Endothelial cell of umbilical vein (primary cell): ENCODE measurements around the gene VIPR1. TPM values are rescaled to one million over a fixed set of nuclear protein-coding genes. Genes with fewer than 3 reads are reported as not detected.

Experiments used
- BruUV-seq: library from RNA; stranded (reverse); fragments of 400-500 nt; replicated peaks from 2 replicates; lab custom pipeline; 2021; lab: Mats Ljungman, UMichigan
- CTCF ChIA-PET: fragments of 300-600, 350-600 bp; sonication (Branson Sonifier 250); formaldehyde crosslinking; loops from one replicate; lab custom pipeline; 2021; ENCODE audit warnings: antibody characterized with exemption, inconsistent platforms; lab: Charles Lee
- POLR2A ChIA-PET: fragments of 300-600, 350-600 bp; sonication (Branson Sonifier 250); formaldehyde crosslinking; loops from one replicate; lab custom pipeline; 2021; ENCODE audit warnings: antibody characterized with exemption, inconsistent platforms; lab: Charles Lee
- DNase-seq: peaks from one replicate; pipeline ENCODE4 v3.0.0-alpha.2; 2011; ENCODE audit warnings: low read depth, low spot score
- FAIRE-seq: peaks from 2 replicates; lab custom pipeline; 2011; peaks lifted over from hg19 to GRCh38; lab: Jason Lieb, UNC
- H2AFZ ChIP-seq: 2 replicates; pipeline ENCODE4 v1.6.0; 2012; ENCODE audit warnings: low read depth, low read length, control low read depth, inconsistent platforms
- H3K27ac ChIP-seq: 2 replicates; pipeline ENCODE4 v1.5.1; 2011; ENCODE audit warnings: low read depth, mild to moderate bottlenecking, control low read depth, low read length, moderate library complexity; ENCODE audit not compliant: insufficient read depth
- H3K27me3 ChIP-seq, 2 experiments: 2 replicates each; pipeline versions ENCODE4 v1.6.0 to v1.6.1; 2011; ENCODE audit warnings: low read length in 2 of 2, mixed read lengths in 1 of 2; ENCODE audit not compliant: control insufficient read depth in 2 of 2, insufficient read depth in 2 of 2
- H3K36me3 ChIP-seq, 2 experiments: 2 replicates in 1 of 2; 3 replicates in 1 of 2; pipeline ENCODE4 v1.5.1; 2011; ENCODE audit warnings: low read length in 2 of 2, mild to moderate bottlenecking in 1 of 2, moderate library complexity in 1 of 2; ENCODE audit not compliant: control insufficient read depth in 2 of 2, insufficient read depth in 2 of 2; ENCODE audit errors: extremely low read depth in 1 of 2
- H3K4me1 ChIP-seq: 3 replicates; pipeline ENCODE4 v1.5.1; 2011; ENCODE audit warnings: mild to moderate bottlenecking, low read length; ENCODE audit not compliant: control insufficient read depth, insufficient read depth; ENCODE audit errors: extremely low read depth
- H3K4me2 ChIP-seq: 2 replicates; pipeline ENCODE4 v1.6.1; 2011; ENCODE audit warnings: low read length, control low read depth, mixed read lengths; ENCODE audit not compliant: insufficient read depth
- H3K4me3 ChIP-seq, 3 experiments: fragments of 200-600 bp in 1 of 3; sonication (generic), shearing (Covaris generic) in 1 of 3; replicated peaks in 1 of 3; 2 replicates each; pipeline ENCODE4 v1.5.1; 2011 to 2016; ENCODE audit warnings: control low read depth in 3 of 3, low read length in 3 of 3, mild to moderate bottlenecking in 2 of 3, inconsistent platforms in 1 of 3, low read depth in 1 of 3, moderate library complexity in 1 of 3; ENCODE audit not compliant: insufficient read depth in 1 of 3
- H3K79me2 ChIP-seq: 2 replicates; pipeline ENCODE4 v1.6.0; 2012; ENCODE audit warnings: low read length, inconsistent platforms; ENCODE audit not compliant: control insufficient read depth, insufficient read depth
- H3K9ac ChIP-seq: replicated peaks from 2 replicates; pipeline ENCODE3; 2011; ENCODE audit warnings: low read length, control low read depth; ENCODE audit not compliant: insufficient read depth; ENCODE audit errors: extremely low read depth
- H3K9me1 ChIP-seq: replicated peaks from 3 replicates; pipeline ENCODE4 v1.6.0; 2011; ENCODE audit warnings: mild to moderate bottlenecking, low read length; ENCODE audit not compliant: control insufficient read depth, insufficient read depth; ENCODE audit errors: extremely low read depth
- H3K9me3 ChIP-seq: replicated peaks from 2 replicates; pipeline ENCODE4 v1.5.1; 2012; ENCODE audit warnings: low read length, inconsistent platforms; ENCODE audit not compliant: control insufficient read depth, insufficient read depth
- H4K20me1 ChIP-seq: replicated peaks from 2 replicates; pipeline ENCODE3; 2011; ENCODE audit warnings: mild to moderate bottlenecking, low read length; ENCODE audit not compliant: control insufficient read depth, insufficient read depth; ENCODE audit errors: extremely low read depth
- EZH2 ChIP-seq: IDR thresholded peaks from 2 replicates; pipeline ENCODE4 v1.6.1; 2012; ENCODE audit warnings: borderline replicate concordance, low read depth, mild to moderate bottlenecking, moderate library complexity, low read length, inconsistent platforms; ENCODE audit not compliant: severe bottlenecking
- FOS ChIP-seq: IDR thresholded peaks from 2 replicates; pipeline ENCODE4 v1.6.1; 2011; ENCODE audit warnings: mild to moderate bottlenecking, low read length, moderate library complexity, borderline replicate concordance; ENCODE audit not compliant: insufficient read depth
- GATA2 ChIP-seq: IDR thresholded peaks from 2 replicates; pipeline ENCODE4 v1.7.0; 2011; ENCODE audit warnings: low read depth, mild to moderate bottlenecking, moderate library complexity, mixed read lengths, low read length; ENCODE audit not compliant: insufficient read length, insufficient read depth
- JUN ChIP-seq: IDR thresholded peaks from 2 replicates; pipeline ENCODE4 v1.6.1; 2011; ENCODE audit warnings: borderline replicate concordance, low read depth; ENCODE audit not compliant: insufficient read length, insufficient read depth
- MYC ChIP-seq: IDR thresholded peaks from one replicate; pipeline ENCODE4 v1.6.1; 2011; ENCODE audit warnings: mild to moderate bottlenecking, low read depth, low read length
- POLR2A ChIP-seq: IDR thresholded peaks from 2 replicates; pipeline ENCODE4 v1.6.1; 2012; ENCODE audit warnings: low read depth, mild to moderate bottlenecking, control low read depth, low read length
- POLR2AphosphoS5 ChIP-seq: IDR thresholded peaks from 2 replicates; pipeline ENCODE4 v1.6.1; 2012; ENCODE audit warnings: low read depth, mild to moderate bottlenecking, control low read depth, low read length, moderate library complexity; ENCODE audit not compliant: insufficient read depth
- dilution Hi-C: fragments of 300-500 bp; cut with MboI; formaldehyde crosslinking; loops from one replicate; pipeline ENCODE4 v1.15.0; 2019; ENCODE audit warnings: low sequenced_read_pairs; ENCODE audit not compliant: extremely low pct_ligation_motif_present
- intact Hi-C: fragments of 100-400 bp; cut with micrococcal nuclease; formaldehyde crosslinking; loops from one replicate; pipeline ENCODE4 v1.10.0; 2022
- polyA plus RNA-seq, 4 experiments: library from polyadenylated mRNA; depleted of rRNA in 3 of 4; stranded (reverse) in 3 of 4; unstranded in 1 of 4; fragments of >200 nt; gene quantifications; 2 replicates each; pipeline versions ENCODE4 v1.2.1 to v1.2.3, GENCODE V29; 2011 to 2012; ENCODE audit warnings: missing spikeins in 1 of 4
- total RNA-seq: library from RNA; stranded (reverse); gene quantifications from 2 replicates; pipeline ENCODE4 v1.2.3, GENCODE V29; 2021
- TF ChIP-seq, protein P1 (sequence below): IDR thresholded peaks from 2 replicates; pipeline ENCODE4 v1.6.1; 2011; ENCODE audit not compliant: insufficient read depth, insufficient read length
- TF ChIP-seq, protein P2 (sequence below), 2 donors: IDR thresholded peaks; 1 replicate in 1 of 2; 2 replicates in 1 of 2; pipeline ENCODE4 v1.5.1; 2011; ENCODE audit warnings: low read length in 2 of 2, mild to moderate bottlenecking in 2 of 2, moderate library complexity in 2 of 2, control low read depth in 1 of 2, inconsistent platforms in 1 of 2, low read depth in 1 of 2; ENCODE audit not compliant: insufficient read depth in 1 of 2; ENCODE audit errors: extremely low read depth in 1 of 2

Gene VIPR1
- total and polyA plus RNA-seq, 2 donors (not counting 3 experiments of a cell fraction or from before 2014, with no cell fraction given): 3.8 to 4.7 TPM

DNA sequence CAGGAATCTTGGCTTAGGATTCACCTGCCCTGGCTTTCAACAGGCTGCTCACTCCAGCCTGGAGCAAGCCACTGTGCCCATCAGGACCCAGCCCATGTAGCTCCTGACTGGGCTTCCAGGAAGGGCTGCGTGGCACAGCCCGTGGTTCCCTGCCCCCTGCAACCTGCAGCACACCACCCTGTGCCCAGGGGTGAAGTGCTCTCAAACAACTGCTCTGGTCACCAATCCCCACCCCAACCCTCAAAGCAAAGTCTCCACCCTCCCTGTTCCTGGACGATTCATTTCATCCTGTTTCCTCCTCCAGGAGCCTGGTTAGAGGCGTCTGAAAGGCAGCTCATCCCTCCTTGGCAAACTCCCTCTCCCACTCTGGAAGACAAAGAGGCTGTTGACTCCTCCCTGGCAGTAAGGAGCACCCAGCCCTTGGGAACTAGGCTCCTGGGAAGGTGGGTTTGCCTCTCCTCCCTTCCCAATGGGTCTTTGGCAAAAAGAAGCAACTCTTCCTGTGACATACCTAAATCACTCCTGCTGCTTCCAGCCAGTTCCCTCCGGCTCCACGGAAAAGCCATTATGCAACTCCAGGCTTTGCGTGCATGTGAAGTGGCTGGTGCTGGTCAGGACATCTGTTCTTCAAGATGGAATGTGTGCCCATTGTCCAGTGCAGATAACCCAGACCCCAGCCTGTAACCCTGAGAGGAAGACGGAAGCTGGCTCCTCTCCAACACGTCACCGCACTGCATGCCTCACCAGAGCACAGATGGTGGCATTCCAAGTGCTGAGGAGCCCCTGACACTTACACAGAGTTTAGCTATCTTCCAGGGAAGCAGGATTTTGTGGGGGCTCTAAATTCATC is 29.1 kb upstream of the VIPR1 start:
- Histone ChIP-seq H4K20me1 (no peaks in the 10 kb centered on the region), H3K79me2 (no peaks in the 10 kb centered on the region), H3K27me3 (no peaks in the 10 kb centered on the region), H3K4me3 (peak overlapping the region in 1 of 3 experiments; percentile 2), H3K4me1 (peaks cover 32% of the 10 kb centered on the region), H3K9me3 (no peaks in the 10 kb centered on the region), H2AFZ (peak overlapping the region; percentile 44), H3K4me2 (peak overlapping the region; percentile 49), H3K27ac (peak overlapping the region; percentile 89), H3K9me1 (no peaks in the 10 kb centered on the region), H3K9ac (peak overlapping the region; percentile 60), H3K36me3 (no peaks in the 10 kb centered on the region)
- BruUV-seq: no TSS peak
- TF ChIP-seq MYC: no peak
- TF ChIP-seq POLR2AphosphoS5: peak; percentile 91
- TF ChIP-seq FOS: peak; percentile 69
- no peak for TF ChIP-seq POLR2A
- TF ChIP-seq EZH2: no peak
- peak; percentile 95 for TF ChIP-seq GATA2
- TF ChIP-seq, protein P1, sequence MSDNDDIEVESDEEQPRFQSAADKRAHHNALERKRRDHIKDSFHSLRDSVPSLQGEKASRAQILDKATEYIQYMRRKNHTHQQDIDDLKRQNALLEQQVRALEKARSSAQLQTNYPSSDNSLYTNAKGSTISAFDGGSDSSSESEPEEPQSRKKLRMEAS: no peak
- peak; percentile 60 for TF ChIP-seq JUN
- TF ChIP-seq, protein P2, sequence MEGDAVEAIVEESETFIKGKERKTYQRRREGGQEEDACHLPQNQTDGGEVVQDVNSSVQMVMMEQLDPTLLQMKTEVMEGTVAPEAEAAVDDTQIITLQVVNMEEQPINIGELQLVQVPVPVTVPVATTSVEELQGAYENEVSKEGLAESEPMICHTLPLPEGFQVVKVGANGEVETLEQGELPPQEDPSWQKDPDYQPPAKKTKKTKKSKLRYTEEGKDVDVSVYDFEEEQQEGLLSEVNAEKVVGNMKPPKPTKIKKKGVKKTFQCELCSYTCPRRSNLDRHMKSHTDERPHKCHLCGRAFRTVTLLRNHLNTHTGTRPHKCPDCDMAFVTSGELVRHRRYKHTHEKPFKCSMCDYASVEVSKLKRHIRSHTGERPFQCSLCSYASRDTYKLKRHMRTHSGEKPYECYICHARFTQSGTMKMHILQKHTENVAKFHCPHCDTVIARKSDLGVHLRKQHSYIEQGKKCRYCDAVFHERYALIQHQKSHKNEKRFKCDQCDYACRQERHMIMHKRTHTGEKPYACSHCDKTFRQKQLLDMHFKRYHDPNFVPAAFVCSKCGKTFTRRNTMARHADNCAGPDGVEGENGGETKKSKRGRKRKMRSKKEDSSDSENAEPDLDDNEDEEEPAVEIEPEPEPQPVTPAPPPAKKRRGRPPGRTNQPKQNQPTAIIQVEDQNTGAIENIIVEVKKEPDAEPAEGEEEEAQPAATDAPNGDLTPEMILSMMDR (IDR thresholded peaks at IDR 0.05; ENCODE audit: extremely low read depth in 1 of 2, insufficient read depth in 1 of 2, low read depth in 1 of 2, low read length in 2 of 2): no peak
- dilution Hi-C loops (no loop called here), intact Hi-C loops (loop anchor here (1.0 to 5.0 kb wide), 4 partner anchors 17 to 1271 kb away; partner anchors contain the start of gene VIPR1)
- POLR2A ChIA-PET: interaction anchor here (1.6 kb wide), 1 partner anchor 28 kb away, joined by 9 read pairs; the partner anchor contains the start of gene VIPR1
- CTCF ChIA-PET: interaction anchor here (1.2 to 3.2 kb wide), 8 partner anchors 17 to 244 kb away, joined by 3 to 11 read pairs (median 6); partner anchors contain the start of gene VIPR1
- FAIRE-seq (peak; percentile 99), DNase-seq (peak; percentile 92)
